NK-92 (cell line): ENCODE measurements around the gene RAB6B.

Experiments used
- DNase-seq: peaks from one replicate; lab custom pipeline; 2025; ENCODE audit not compliant: unreplicated experiment; lab: John Stamatoyannopoulos, UW

Gene RAB6B

GRCh38 chr3:133931084-133931483 lies 35.4 kb upstream of the RAB6B start:
- DNase-seq = no peak

- DNase-seq = no peak
These were observed 34.8 kb upstream of the RAB6B start for GRCh38 chr3:133930341-133930933.

DNA sequence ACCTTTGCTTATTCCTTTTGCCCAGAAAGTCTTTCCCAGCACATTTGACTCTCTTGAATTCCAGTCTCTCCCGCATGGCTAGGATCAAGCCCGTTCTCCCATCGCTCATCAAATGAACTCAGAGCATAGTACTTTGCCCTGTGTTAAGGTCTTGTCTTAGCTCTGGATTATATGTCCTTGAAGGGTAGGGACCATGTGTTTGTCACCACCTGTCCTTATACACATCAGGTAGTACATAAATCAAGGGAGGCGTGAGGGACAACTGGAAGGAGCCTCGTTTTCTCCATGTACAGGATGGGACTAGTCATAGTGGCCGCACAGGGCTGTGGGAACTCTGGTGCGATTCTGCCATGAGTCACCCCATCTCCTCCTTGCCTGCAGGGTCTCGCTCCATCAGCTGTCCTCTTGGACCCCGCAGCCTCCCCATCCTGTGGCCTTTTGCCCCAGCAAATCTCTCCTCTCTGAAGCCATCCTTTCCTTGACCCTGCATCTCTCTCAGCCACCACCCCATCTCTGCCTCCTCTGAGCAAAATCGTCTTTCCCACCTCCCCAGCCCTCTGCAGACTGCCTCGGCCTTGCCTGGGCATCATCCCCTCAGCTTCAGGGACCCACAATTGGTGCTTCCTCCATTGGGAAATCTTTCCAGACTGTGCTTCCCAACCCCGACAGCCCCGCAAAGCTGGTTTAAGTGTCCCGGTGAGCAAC lies 33.4 kb upstream of the RAB6B start:
- DNase-seq = no peak

DNA sequence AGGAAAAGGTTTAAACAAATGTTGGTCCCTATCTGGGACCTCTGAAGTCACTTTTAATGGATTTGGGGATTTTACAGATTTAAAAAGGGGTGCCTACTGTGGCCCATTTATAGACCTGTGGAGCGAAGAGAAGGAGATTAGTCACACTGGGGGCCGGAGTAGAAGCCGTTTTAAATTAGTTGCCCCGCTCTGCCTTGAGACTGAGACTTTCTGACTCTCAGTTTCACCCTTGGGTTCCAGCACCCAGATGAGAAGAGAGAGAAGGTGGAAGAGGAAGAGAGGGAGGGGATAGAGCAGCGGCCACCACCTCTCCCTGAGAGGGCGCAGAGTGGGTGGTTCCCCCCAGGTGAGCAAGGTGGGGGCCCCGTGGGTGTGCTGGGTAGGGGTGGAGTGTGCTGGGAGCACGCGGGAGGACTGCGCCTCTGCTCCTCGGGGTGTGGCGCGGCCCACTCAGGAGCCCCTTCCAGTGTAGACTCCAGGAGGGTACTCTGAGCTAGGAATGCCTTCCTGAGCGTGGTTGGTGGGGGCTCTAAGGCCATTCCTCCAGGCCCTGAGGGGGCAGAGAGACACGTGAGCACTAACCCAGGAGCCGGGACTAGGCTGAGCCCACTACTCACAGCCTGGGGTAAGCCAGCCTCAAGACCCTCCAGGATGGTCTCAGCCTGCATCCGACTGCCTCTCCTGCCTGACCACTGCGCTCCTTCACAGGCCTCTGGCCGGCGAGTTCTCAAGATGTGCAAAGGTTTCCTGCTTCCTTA lies 32.6 kb upstream of the RAB6B start:
- DNase-seq = no peak

DNA sequence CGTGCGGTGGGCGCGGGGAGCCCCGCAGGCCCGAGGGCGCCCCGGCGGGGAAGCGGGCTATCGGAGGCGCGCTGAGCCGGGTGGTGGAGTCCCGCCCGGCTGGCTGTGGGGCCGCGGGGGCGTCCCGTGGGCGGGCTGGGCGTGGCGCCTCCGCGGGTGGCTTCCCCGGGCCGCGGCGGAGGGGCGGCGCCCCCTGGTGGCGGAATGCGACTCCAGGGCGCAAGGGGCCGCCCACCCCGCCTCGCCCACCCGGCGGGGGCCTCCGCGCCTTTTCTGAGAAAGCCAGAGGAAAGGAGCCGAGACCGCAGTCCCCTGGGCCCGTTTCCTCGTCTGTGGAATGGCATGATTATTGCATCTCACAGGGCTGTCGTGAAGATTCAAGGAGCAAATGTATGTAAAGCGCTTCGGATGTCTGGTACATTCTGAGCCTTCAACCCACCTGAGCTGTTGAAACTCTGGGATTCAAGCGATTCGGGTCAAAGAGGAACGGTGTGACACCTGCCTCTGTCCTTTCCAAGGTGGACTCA lies 31.9 kb upstream of the RAB6B start:
- no peak for DNase-seq

- no peak for DNase-seq
These were observed 31.3 kb upstream of the RAB6B start for GRCh38 chr3:133926736-133927539.

DNA sequence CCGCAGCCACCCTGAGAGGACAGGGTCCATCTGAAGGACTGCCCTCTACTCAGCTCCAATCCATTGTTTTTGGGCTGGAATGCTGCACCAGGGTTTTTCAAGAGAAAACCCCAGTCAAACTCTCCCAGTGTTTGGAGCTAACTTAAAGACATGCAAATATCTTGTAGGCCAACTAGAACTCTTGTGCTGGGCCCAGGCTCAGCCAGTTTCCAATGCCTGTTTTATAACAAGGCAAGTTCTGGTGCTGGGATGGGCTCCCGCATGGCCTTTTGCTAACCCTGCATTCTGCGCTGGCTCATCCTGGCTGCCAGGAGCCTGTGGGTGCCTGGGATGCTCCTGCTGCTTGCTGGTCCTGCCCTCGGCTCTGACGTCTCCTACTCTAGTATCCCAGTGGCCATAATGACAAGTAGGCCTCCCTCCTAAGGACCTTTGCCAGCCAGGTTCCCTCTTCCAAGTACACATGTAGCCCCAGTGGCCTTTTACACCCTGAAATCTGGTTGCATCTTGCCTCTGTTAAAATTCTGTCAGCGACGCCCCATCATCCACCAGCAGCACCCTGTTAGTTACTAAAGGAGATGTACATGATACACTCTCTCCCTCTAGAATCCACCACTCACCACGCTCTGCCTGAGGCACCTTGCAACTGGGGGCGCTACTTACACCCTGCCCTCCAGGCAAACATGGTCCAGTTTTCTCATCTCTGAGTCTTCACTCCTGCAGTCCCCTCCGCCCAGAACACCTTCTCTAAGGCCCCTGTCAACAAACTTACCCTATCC lies 30.5 kb upstream of the RAB6B start:
- DNase-seq = no peak

DNA sequence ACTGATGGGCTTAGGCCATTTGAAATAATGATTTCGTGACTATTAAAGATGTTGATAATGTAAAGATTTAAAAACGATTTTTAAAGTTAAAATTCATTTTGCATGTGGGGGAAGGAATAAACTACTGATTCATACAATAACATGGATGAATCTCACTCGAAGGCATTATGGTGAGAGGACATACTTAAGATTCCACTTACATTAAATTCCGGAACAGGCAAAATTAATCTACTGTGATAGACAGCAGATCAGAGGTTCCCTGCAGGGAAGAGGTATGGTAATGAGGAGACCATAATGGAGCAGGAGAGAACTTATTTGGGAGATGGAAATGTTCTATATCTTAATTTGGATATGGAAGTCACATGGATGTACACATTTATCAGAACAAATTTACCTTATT lies 28.4 kb upstream of the RAB6B start:
- no peak for DNase-seq

DNA sequence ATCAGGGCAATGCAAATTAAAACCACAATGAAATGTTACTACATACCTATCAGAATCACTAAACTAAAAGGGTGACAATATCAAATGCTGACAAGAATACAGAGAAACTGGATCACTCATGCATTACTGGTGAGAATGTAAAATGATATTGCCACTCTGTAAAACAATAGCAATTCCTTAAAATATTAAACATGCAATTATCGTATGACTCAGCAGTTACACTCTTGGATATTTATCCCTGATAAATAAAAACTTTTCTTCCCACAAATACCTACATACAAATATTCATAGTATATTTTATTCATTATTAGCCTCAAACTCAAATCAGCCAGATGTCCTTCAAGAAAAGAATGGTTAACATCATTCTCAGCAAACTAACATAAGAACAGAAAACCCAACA lies 25.9 kb upstream of the RAB6B start:
- no peak for DNase-seq

GRCh38 chr3:133917144-133917543 lies 21.5 kb upstream of the RAB6B start:
- DNase-seq = no peak

DNA sequence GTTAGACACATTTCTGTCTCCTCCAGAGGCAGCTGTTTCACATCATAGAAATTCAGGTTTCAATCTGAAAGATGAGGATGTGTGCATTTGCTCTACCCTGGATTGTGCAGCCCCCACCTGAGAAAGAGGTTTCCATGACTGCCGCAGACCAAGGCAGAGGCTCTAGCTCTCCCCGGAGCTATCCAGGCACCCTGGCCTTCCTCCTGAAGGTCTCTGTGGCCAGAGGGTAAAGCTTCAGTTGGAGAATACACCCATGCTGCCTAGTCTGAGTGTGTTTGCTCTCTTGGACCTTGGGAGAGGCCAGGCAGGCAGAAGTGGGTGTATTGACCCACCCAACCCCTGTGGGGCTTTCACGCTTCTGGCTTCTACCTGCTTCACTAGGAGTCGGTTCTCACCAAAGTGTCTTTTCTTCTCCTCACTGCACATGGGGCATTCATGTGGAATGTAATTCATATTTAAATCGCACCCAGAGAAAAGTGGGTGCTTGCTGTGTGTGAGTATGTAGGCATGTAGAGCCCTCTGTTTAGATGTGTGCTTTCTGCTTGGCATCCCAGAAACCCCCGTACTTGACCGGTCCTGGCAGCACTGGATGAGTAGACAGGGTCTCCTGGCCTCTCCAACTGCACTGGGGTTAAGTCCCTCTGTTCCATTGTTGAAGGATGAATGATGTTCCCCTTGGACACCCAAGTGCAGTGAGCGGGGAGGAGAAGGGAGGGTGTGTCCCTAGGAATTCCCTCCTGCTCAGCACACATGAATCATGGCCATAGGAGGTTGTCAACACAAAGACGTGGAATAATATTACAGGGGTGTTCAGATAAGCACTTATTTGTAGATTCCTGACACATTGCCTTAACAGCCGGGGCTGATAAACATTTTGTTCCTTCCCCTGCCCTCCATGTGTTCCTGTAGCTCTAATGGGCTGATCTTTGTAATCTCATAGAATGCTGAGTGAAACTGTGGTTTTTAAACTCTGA lies 20.3 kb upstream of the RAB6B start:
- no peak for DNase-seq

- no peak for DNase-seq
These were observed 19.3 kb upstream of the RAB6B start for GRCh38 chr3:133914839-133915600.

GRCh38 chr3:133910422-133910821 lies 14.7 kb upstream of the RAB6B start:
- no peak for DNase-seq

DNA sequence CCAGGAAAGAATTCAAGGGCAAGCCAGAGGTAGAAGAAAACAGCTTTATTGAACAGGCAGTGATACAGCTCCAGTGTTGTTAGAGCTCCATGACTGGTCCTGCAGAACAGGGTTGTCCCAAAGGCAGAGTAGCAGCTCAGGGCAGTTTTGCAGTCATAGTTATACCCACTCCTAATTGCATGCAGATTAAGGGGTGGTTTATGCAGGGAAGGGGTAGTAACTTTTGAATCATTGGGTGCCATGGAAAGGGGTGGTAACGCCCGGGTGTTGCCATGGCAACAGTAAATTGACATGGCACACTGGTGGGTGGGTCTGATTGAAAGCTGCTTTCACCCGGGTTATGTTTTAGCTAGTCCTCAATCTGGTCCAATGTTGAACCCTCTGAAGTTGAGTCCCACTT lies 9.7 kb upstream of the RAB6B start:
- DNase-seq = no peak

GRCh38 chr3:133901847-133902246 lies 6.2 kb upstream of the RAB6B start:
- DNase-seq = no peak

DNA sequence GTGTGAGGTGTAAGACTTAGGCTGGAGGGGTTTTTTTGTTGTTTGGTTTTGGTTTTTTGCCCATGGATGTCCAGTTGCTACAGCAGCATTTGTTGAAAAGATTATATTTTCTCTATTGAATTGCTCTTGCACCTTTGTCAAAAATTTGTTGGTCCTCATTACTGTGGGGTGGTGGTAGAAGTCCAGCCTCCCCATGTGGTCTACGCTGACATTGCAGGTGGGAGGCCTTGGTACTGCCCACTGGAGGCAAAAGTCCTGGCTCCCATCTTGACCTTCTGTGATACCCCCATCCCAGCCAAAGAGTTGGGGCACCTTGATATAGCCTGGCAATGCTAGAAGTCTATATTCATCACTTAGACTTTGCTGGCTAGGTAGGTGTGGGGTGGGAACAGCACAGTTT lies 5.4 kb upstream of the RAB6B start:
- DNase-seq = no peak

DNA sequence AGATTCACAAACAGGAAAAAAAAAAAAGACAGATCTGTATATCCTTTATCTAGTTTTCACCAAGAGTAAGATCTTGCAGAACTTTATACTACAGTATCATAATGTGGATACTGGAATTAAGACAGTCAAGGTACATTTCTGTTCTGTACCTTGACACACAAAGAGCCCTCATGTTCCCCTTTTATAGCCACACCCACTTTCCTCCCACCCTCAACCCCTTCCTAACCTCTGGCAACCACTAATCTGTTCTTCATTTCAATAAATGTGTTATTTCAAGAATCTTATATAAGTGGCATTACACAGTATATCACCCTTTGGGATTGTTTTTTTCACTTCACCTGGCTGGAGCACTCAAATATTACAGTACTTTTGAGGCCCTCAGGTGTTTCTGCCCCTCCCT lies 3.6 kb upstream of the RAB6B start:
- no peak for DNase-seq

DNA sequence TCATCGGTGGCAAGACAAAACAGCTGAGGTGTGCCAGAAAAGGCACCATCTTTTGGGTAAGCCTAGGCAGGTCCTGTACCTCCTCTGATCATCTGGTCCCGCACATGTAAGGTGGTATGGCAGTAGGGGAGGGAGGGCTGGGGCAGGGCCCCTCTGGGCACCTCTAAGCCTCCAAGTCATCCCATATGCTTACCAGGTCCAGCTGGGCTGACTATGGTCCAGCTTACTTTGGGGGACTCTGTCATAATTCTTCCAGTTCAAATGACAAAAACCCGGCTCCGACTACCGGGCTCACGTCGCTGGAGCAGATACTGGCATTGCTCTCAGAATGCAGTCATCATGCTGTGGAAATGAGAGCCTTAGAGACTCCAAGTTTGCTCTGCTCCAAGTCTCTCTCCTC lies 1.9 kb upstream of the RAB6B start:
- no peak for DNase-seq
